ENCODE results near the gene CSTB. TPM values are rescaled to one million over a fixed set of nuclear protein-coding genes. Genes with fewer than 3 reads are reported as not detected.

The CSTB gene
- total RNA-seq, 4 donors from 2014 or later, result 11.4 to 16.7 (median 13.3) TPM

GRCh38 chr21:43820466-43820865 is 44.4 kb upstream of the CSTB start:
- Histone ChIP-seq H3K27ac (no peak overlapping the region), H3K4me1 (no peaks in the 10 kb centered on the region), H3K9me3 (peaks cover 0 to 10% (median 0%) of the 10 kb centered on the region in 4 donors), H3K27me3 (no peaks in the 10 kb centered on the region), H3K36me3 (peaks cover 0 to 13% (median 0%) of the 10 kb centered on the region in 3 donors), H3K4me3 (no peak overlapping the region)
- TF ChIP-seq CTCF (IDR thresholded peaks at IDR 0.05) (no peak), POLR2A (IDR thresholded peaks at IDR 0.05) (no peak), EP300 (IDR thresholded peaks at IDR 0.05) (no peak)
- WGBS, 2 donors, result 91 to 92% methylated on average over 11 of the region's 11 CpGs
- DNase-seq (ENCODE audit: low spot score in 2 of 2), result no peak

GRCh38 chr21:43819511-43820405 is 43.6 kb upstream of the CSTB start:
- peaks cover 0 to 10% (median 0%) of the 10 kb centered on the region in 4 donors for H3K9me3 ChIP-seq
- H3K4me3 ChIP-seq, result no peak overlapping the region
- 89 to 92% methylated on average over 23 to 25 of the region's 25 CpGs for WGBS, 2 donors
- TF ChIP-seq CTCF (IDR thresholded peaks at IDR 0.05) (no peak), EP300 (IDR thresholded peaks at IDR 0.05) (no peak), POLR2A (IDR thresholded peaks at IDR 0.05) (no peak)
- H3K4me1 ChIP-seq, result peaks cover 0 to 2% (median 0%) of the 10 kb centered on the region in 4 donors
- DNase-seq (ENCODE audit: low spot score in 2 of 2), result no peak
- H3K27ac ChIP-seq, result no peak overlapping the region
- H3K27me3 ChIP-seq, result no peaks in the 10 kb centered on the region
- H3K36me3 ChIP-seq, result peaks cover 0 to 13% (median 0%) of the 10 kb centered on the region in 3 donors

DNA sequence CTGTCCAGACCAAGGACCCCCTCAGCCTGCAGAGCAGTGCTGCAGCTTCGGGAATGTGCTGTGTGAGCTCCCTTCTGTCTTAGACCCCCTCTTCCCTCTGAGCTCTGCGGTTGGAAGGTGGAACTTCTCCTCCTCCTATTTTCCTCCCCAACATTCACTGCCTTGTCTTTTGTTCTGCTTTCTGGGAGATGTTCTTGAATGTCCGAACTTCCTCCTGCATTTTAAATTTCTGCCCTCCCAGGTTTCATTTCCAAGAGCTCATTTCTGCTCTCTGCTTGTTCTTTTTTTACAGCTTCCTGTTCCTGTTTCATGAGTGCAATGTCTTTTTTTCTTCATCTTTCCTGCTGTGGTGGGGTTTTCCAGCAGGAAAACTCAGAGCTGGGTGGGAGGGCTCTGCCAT is 42.6 kb upstream of the CSTB start:
- no peak overlapping the region for H3K4me3 ChIP-seq
- no peak for DNase-seq (ENCODE audit: low spot score in 2 of 2)
- peaks cover 0 to 7% (median 0%) of the 10 kb centered on the region in 4 donors for H3K4me1 ChIP-seq
- WGBS, 2 donors, result 78 to 80% methylated on average over 3 of the region's 3 CpGs
- TF ChIP-seq POLR2A (IDR thresholded peaks at IDR 0.05) (no peak), EP300 (IDR thresholded peaks at IDR 0.05) (peak in 1 of 2 donors; percentile 30)
- peaks cover 0 to 10% (median 0%) of the 10 kb centered on the region in 4 donors for H3K9me3 ChIP-seq
- H3K27ac ChIP-seq, result no peak overlapping the region
- H3K36me3 ChIP-seq, result peaks cover 0 to 13% (median 0%) of the 10 kb centered on the region in 3 donors
- H3K27me3 ChIP-seq, result no peaks in the 10 kb centered on the region

- H3K4me1 ChIP-seq, result peaks cover 0 to 13% (median 0%) of the 10 kb centered on the region in 4 donors
- WGBS, 2 donors, result 81 to 83% methylated on average over 11 to 27 of the region's 29 CpGs
Observed at GRCh38 chr21:43817157-43818086, 41.3 kb upstream of the CSTB start.

More at GRCh38 chr21:43817157-43818086, 41.3 kb upstream of the CSTB start:
- no peak for DNase-seq (ENCODE audit: low spot score in 2 of 2)
- Histone ChIP-seq H3K4me3 (no peak overlapping the region), H3K9me3 (peaks cover 0 to 10% (median 0%) of the 10 kb centered on the region in 4 donors), H3K27me3 (no peaks in the 10 kb centered on the region), H3K27ac (no peak overlapping the region), H3K36me3 (peaks cover 0 to 13% (median 0%) of the 10 kb centered on the region in 3 donors)
- TF ChIP-seq POLR2A (IDR thresholded peaks at IDR 0.05) (no peak), CTCF (IDR thresholded peaks at IDR 0.05) (no peak), EP300 (IDR thresholded peaks at IDR 0.05) (no peak)

All from tibial nerve (tissue), 4 donors.